HepG2 (cell line): Measurements from ENCODE around the gene ALDH9A1. TPM values are rescaled to one million over a fixed set of nuclear protein-coding genes. Genes with fewer than 3 reads are reported as not detected.

ENCODE experiments used
- ATAC-seq: fragments of 200-7000 bp; cut with Tn5 transposase; 3 replicates; pipeline ENCODE4 v1.9.1; 2020; ENCODE audit warnings: mild to moderate bottlenecking, moderate library complexity
- BruUV-seq: library from RNA; stranded (reverse); fragments of 400-500 nt; replicated peaks from 2 replicates; lab custom pipeline; 2021; lab: Mats Ljungman, UMichigan
- CTCF ChIA-PET: fragments of 300-600 bp; formaldehyde crosslinking; extraction: SDS; loops from one replicate; lab custom pipeline; 2021; ENCODE audit warnings: low total read pairs, inconsistent platforms, low intra/inter-chr PET ratio; lab: Yijun Ruan, JAX
- POLR2A ChIA-PET: fragments of 350-600 bp; sonication (Branson Sonifier 250); formaldehyde crosslinking; loops from one replicate; lab custom pipeline; 2020; ENCODE audit warnings: antibody characterized with exemption, inconsistent platforms; lab: Yijun Ruan, JAX
- DNase-seq: peaks from one replicate; pipeline ENCODE4 v3.0.0-alpha.2; 2015; ENCODE audit warnings: low spot score
- FAIRE-seq: peaks from 3 replicates; lab custom pipeline; 2011; peaks lifted over from hg19 to GRCh38; lab: Jason Lieb, UNC
- H2AFZ ChIP-seq: one replicate; pipeline ENCODE4 v1.6.1; 2011; ENCODE audit warnings: low read length, inconsistent platforms
- H3K27ac ChIP-seq: fragments of 300-600 bp; 3 replicates; pipeline ENCODE4 v1.8.0; 2011; ENCODE audit warnings: mixed run types, mild to moderate bottlenecking, mixed read lengths, low read length, inconsistent platforms; ENCODE audit not compliant: insufficient read depth; ENCODE audit errors: extremely low read length
- H3K27me3 ChIP-seq, 2 experiments: fragments of 200-600 bp in 1 of 2; 2 replicates in 1 of 2; 3 replicates in 1 of 2; pipeline versions ENCODE4 v1.6.0 to v1.8.0; 2011; ENCODE audit warnings: low read length in 2 of 2, mild to moderate bottlenecking in 2 of 2, moderate library complexity in 2 of 2, inconsistent platforms in 1 of 2; ENCODE audit not compliant: insufficient read depth in 2 of 2, control insufficient read depth in 1 of 2
- H3K36me3 ChIP-seq, 2 experiments: fragments of 200-600 bp in 1 of 2; replicated peaks in 1 of 2; 2 replicates in 1 of 2; 3 replicates in 1 of 2; pipeline versions ENCODE4 v1.5.1 to v1.8.0; 2011; ENCODE audit warnings: low read length in 2 of 2, inconsistent platforms in 1 of 2; ENCODE audit not compliant: insufficient read depth in 2 of 2, control insufficient read depth in 1 of 2
- H3K4me1 ChIP-seq: 2 replicates; pipeline ENCODE4 v1.5.1; 2012; ENCODE audit warnings: low read length, inconsistent platforms; ENCODE audit not compliant: insufficient read depth
- H3K4me2 ChIP-seq: 2 replicates; pipeline ENCODE4 v1.6.0; 2011; ENCODE audit warnings: low read depth, low read length, inconsistent platforms
- H3K4me3 ChIP-seq, 3 experiments: fragments of 200-600 bp in 1 of 3; sonication (generic), shearing (Covaris generic) in 1 of 3; replicated peaks in 1 of 3; 2 replicates each; pipeline ENCODE4 v1.5.1; 2011 to 2016; ENCODE audit warnings: low read length in 3 of 3, inconsistent platforms in 2 of 3, low read depth in 2 of 3, mild to moderate bottlenecking in 2 of 3, control low read depth in 1 of 3, mixed read lengths in 1 of 3; ENCODE audit not compliant: insufficient read depth in 1 of 3
- H3K79me2 ChIP-seq: one replicate; pipeline ENCODE4 v1.6.1; 2011; ENCODE audit warnings: low read length, inconsistent platforms; ENCODE audit not compliant: insufficient read depth
- H3K9ac ChIP-seq: 2 replicates; pipeline ENCODE4 v1.6.0; 2011; ENCODE audit warnings: mild to moderate bottlenecking, low read depth, low read length, inconsistent platforms; ENCODE audit not compliant: insufficient read depth
- H3K9me3 ChIP-seq: 2 replicates; pipeline ENCODE4 v1.5.1; 2012; ENCODE audit warnings: mild to moderate bottlenecking, low read length
- H4K20me1 ChIP-seq: 2 replicates; pipeline ENCODE4 v1.6.0; 2011; ENCODE audit warnings: inconsistent platforms, mild to moderate bottlenecking, low read length, moderate library complexity; ENCODE audit not compliant: insufficient read depth
- DNMT3B ChIP-seq: conservative IDR thresholded peaks from 2 replicates; pipeline ENCODE4 v1.6.1; 2016; ENCODE audit warnings: missing biosample characterization, control low read depth
- FOXA1 ChIP-seq, 2 experiments: fragments of 450-650 bp in 1 of 2; sonication (generic) in 1 of 2; formaldehyde crosslinking in 1 of 2; IDR thresholded peaks; 2 replicates each; pipeline versions ENCODE4 v1.4.0 to v1.6.1; 2016 to 2020; ENCODE audit warnings: missing genetic modification reagents in 1 of 2
- HIVEP1 ChIP-seq: sonication (generic); formaldehyde crosslinking; IDR thresholded peaks from 2 replicates; pipeline ENCODE4 v1.4.0; 2020; ENCODE audit warnings: mild to moderate bottlenecking, missing genetic modification reagents
- HNF4A ChIP-seq: sonication (generic); formaldehyde crosslinking; IDR thresholded peaks from 2 replicates; pipeline ENCODE4 v1.4.0; 2020; ENCODE audit warnings: missing genetic modification reagents
- KDM4B ChIP-seq: sonication (generic); formaldehyde crosslinking; IDR thresholded peaks from 2 replicates; pipeline ENCODE4 v1.4.0; 2020; ENCODE audit warnings: missing genetic modification reagents
- RAD21 ChIP-seq: fragments of 450-650 bp; formaldehyde crosslinking; IDR thresholded peaks from 2 replicates; pipeline ENCODE4 v1.5.0; 2020; ENCODE audit warnings: mild to moderate bottlenecking
- RORA ChIP-seq: sonication (generic); formaldehyde crosslinking; IDR thresholded peaks from 2 replicates; pipeline ENCODE4 v1.5.0; 2020; ENCODE audit warnings: mild to moderate bottlenecking, missing genetic modification reagents, moderate library complexity
- SPEN ChIP-seq: sonication (generic); formaldehyde crosslinking; IDR thresholded peaks from 2 replicates; pipeline ENCODE4 v1.5.1; 2020; ENCODE audit warnings: low read depth, mild to moderate bottlenecking, missing genetic modification reagents
- TFDP1 ChIP-seq: IDR thresholded peaks from 2 replicates; pipeline ENCODE4 v1.6.1; 2016; ENCODE audit warnings: missing compliant biosample characterization, missing genetic modification reagents, borderline replicate concordance
- ZNF354B ChIP-seq: sonication (generic); formaldehyde crosslinking; IDR thresholded peaks from 2 replicates; pipeline ENCODE4 v1.8.0; 2022; ENCODE audit warnings: mild to moderate bottlenecking, missing genetic modification reagents
- ZNF644 ChIP-seq: IDR thresholded peaks from 2 replicates; pipeline ENCODE4 v1.6.1; 2016; ENCODE audit warnings: low read depth
- ZNF891 ChIP-seq: sonication (generic); formaldehyde crosslinking; IDR thresholded peaks from 2 replicates; pipeline ENCODE4 v1.5.0; 2020; ENCODE audit warnings: mild to moderate bottlenecking, missing genetic modification reagents
- WGBS: methylation state at CpG from one replicate; pipeline ENCODE4 v1.1.6; 2017; ENCODE audit warnings: low lambda C conversion rate; 5-methylcytosine and 5-hydroxymethylcytosine counted together
- in situ Hi-C: cut with HindIII; loops from 2 replicates; pipeline ENCODE4 v1.10.0; 2017; ENCODE audit warnings: low pct_unique_long_range_greater_than_20kb; ENCODE audit not compliant: extremely low pct_ligation_motif_present
- intact Hi-C: fragments of 100-400 bp; cut with micrococcal nuclease; formaldehyde crosslinking; loops from one replicate; pipeline ENCODE4 v1.10.0; 2022; ENCODE audit not compliant: unreplicated experiment
- polyA plus RNA-seq, 8 experiments: library from polyadenylated mRNA; depleted of rRNA in 3 of 8; stranded (reverse) in 7 of 8; unstranded in 1 of 8; fragments of >200 nt; fragmentation: Illumina TruSeq in 4 of 8; extraction: Trizol in 4 of 8; gene quantifications; 2 replicates each; pipeline versions ENCODE4 v1.2.1 to v1.2.3, GENCODE V29; 2011 to 2016; ENCODE audit warnings: low read depth in 4 of 8, missing spikeins in 1 of 8, mixed read lengths in 1 of 8; ENCODE audit not compliant: insufficient read depth in 1 of 8
- total RNA-seq, 5 experiments: library from RNA; depleted of rRNA; stranded (reverse); fragments of >200 nt; fragmentation: Illumina TruSeq; extraction: Trizol; gene quantifications; 2 replicates each; pipeline ENCODE4 v1.2.3, GENCODE V29; 2016; ENCODE audit warnings: low read depth in 1 of 5
- TF ChIP-seq, protein P1 (sequence below): sonication (generic); formaldehyde crosslinking; IDR thresholded peaks from 2 replicates; pipeline ENCODE4 v1.4.0; 2020; ENCODE audit warnings: missing genetic modification reagents, borderline replicate concordance
- TF ChIP-seq, protein P2 (sequence below): sonication (generic); formaldehyde crosslinking; IDR thresholded peaks from 2 replicates; pipeline ENCODE4 v1.4.0; 2020; ENCODE audit warnings: missing genetic modification reagents

ALDH9A1 gene
- total and polyA plus RNA-seq, 2 of the 13 experiments (the other 11 are each of a cell fraction or from before 2014, with no cell fraction given): 27.5 to 38.5 TPM

DNA sequence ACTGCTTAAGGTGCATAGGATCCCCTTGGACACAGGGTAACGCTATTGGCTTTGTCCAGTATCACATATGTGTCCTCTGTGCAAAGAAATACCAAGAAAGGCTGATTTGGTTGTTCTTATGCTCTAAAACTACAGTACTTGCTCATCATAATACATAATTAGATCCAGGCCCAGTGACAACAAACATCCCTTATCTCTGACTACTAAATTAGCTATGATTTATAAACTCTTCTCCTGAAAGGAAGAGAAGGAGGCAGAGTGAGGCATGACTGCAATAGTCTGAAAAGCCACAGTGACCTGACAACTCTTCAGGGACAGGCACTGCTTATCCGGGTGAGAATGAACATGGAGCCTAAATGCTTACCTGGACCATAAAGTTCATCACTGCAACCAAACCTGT, 36.7 kb downstream of the ALDH9A1 start:
- intact Hi-C loops: no loop called here
- TF ChIP-seq, protein P1, sequence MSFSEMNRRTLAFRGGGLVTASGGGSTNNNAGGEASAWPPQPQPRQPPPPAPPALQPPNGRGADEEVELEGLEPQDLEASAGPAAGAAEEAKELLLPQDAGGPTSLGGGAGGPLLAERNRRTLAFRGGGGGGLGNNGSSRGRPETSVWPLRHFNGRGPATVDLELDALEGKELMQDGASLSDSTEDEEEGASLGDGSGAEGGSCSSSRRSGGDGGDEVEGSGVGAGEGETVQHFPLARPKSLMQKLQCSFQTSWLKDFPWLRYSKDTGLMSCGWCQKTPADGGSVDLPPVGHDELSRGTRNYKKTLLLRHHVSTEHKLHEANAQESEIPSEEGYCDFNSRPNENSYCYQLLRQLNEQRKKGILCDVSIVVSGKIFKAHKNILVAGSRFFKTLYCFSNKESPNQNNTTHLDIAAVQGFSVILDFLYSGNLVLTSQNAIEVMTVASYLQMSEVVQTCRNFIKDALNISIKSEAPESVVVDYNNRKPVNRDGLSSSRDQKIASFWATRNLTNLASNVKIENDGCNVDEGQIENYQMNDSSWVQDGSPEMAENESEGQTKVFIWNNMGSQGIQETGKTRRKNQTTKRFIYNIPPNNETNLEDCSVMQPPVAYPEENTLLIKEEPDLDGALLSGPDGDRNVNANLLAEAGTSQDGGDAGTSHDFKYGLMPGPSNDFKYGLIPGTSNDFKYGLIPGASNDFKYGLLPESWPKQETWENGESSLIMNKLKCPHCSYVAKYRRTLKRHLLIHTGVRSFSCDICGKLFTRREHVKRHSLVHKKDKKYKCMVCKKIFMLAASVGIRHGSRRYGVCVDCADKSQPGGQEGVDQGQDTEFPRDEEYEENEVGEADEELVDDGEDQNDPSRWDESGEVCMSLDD (CRISPR knock-in tag): no peak
- TF ChIP-seq DNMT3B (no peak), FOXA1 (IDR thresholded peaks at IDR 0.05) (no peak), FOXA1 (CRISPR knock-in tag; IDR thresholded peaks at IDR 0.05) (no peak), HIVEP1 (CRISPR knock-in tag) (no peak), ZNF354B (CRISPR knock-in tag) (no peak), ZNF891 (CRISPR knock-in tag) (no peak), RAD21 (CRISPR knock-in tag) (no peak), TFDP1 (no peak), KDM4B (CRISPR knock-in tag) (no peak), RORA (CRISPR knock-in tag) (no peak), SPEN (CRISPR knock-in tag) (no peak), HNF4A (no peak), ZNF644 (CRISPR knock-in tag) (no peak)
- TF ChIP-seq, protein P2, sequence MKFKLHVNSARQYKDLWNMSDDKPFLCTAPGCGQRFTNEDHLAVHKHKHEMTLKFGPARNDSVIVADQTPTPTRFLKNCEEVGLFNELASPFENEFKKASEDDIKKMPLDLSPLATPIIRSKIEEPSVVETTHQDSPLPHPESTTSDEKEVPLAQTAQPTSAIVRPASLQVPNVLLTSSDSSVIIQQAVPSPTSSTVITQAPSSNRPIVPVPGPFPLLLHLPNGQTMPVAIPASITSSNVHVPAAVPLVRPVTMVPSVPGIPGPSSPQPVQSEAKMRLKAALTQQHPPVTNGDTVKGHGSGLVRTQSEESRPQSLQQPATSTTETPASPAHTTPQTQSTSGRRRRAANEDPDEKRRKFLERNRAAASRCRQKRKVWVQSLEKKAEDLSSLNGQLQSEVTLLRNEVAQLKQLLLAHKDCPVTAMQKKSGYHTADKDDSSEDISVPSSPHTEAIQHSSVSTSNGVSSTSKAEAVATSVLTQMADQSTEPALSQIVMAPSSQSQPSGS (CRISPR knock-in tag): no peak
- Histone ChIP-seq H3K4me1 (no peaks in the 10 kb centered on the region), H3K4me3 (no peak overlapping the region), H3K27ac (no peak overlapping the region), H2AFZ (no peak overlapping the region), H3K27me3 (no peaks in the 10 kb centered on the region), H3K9me3 (no peaks in the 10 kb centered on the region), H3K4me2 (no peak overlapping the region), H3K36me3 (peaks cover 2 to 25% of the 10 kb centered on the region in 2 experiments; a peak in 4 of 5 replicates), H3K79me2 (no peaks in the 10 kb centered on the region), H3K9ac (no peak overlapping the region), H4K20me1 (no peaks in the 10 kb centered on the region)
- 96% methylated on average over 2 of the region's 2 CpGs for WGBS
- no peak for FAIRE-seq
- BruUV-seq: no TSS peak
- POLR2A ChIA-PET: no interaction called here
- ATAC-seq: no peak
- no peak for DNase-seq
- in situ Hi-C loops: no loop called here
- CTCF ChIA-PET: no interaction called here
